NCI-H748 treated with DMSO at 0.1 percent for 48 hours (cell line): Measurements from ENCODE around the gene FBXO10.
"Not testable (repeated sequence)": the region's sequence is repeated elsewhere in the genome, so short reads cannot be mapped to it uniquely, and the experiment has no call there.

Experiments
- DNase-seq: peaks from one replicate; lab custom pipeline; 2025; lab: John Stamatoyannopoulos, UW

FBXO10 gene

DNA sequence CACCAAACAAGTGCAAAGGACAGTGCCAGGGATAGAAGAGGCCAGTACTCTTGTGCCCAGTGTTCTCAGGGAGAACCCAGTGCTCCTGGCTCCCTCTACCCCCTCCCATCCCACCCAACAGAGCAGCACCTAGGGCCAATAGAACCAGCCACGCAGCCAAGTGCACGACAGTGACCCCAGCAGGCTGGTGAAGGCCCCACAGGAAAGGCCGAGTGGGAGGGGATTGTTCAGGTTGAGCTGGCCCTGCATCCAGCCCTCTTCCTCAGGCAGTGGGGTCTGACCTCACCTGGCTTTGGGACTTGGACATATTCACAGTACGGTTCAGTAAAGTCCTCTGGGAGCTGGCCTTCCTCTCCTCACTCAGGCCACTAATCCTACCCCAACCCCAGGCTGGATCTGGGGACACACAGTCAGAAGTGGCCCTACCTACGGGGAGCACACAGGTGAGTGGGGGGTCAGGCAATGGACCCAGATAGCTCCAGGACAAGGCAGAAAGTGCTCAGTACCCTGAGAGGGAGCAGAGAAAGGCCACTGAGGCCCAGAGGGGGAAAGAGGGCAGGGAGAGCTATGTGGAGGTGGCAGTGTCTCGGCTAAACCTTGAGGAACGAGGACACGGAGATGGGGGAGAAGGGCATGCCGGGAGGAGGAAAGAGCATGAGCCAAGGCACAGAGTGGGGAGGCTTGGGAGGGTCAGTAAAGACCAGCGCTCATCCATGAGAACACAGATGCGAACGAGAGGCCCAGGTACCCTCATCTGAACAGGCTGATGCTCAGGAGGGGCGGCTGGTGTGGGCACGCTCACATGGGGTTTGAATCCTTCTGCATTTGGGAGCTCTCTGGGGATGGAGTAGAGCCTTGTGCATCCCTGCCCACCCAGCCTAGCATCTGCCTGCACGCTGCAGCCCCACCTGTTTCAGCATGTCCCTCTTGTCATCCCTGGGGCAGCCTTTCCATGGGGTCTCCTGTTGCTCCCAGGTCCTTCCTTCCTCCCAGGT, 64.9 kb downstream of the FBXO10 start:
- DNase-seq: no peak

DNA sequence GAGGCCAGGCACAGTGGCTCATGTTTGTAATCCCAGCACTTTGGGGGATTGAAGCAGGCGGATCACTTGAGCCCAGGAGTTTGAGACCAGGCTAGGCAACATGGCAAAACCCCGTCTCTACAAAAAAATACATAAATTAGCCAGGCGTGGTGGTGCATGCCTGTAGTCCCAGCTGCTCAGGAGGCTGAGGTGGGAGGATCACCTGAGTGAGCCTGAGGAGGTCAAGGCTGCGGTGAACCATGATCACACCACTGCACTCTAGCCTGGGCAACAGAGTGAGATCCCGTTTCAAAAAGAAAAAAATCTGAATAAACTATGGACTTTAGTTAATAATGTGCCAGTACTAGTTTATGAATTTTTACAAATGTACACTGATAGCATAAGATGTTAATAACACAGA, 66.1 kb downstream of the FBXO10 start:
- DNase-seq: not testable (repeated sequence)

DNA sequence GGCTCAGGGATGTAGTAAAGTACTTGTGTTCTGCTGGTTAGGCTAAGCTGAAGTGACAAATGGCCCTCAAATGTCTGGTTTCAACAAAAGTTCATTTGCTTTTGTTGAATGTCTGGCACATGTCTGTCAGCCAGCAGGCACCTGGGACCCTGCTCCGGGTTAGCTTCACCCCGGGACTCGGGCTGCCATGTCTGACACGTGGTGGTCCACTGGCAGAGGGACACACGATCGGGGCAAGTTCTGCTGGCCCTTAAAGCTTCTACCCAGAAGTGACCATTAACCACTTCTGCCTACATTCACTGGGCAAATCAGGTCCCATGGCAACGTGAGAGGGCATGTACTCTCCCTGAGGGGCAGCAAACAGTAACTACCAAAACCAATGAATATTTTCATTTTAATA, 66.6 kb downstream of the FBXO10 start:
- DNase-seq: no peak

DNA sequence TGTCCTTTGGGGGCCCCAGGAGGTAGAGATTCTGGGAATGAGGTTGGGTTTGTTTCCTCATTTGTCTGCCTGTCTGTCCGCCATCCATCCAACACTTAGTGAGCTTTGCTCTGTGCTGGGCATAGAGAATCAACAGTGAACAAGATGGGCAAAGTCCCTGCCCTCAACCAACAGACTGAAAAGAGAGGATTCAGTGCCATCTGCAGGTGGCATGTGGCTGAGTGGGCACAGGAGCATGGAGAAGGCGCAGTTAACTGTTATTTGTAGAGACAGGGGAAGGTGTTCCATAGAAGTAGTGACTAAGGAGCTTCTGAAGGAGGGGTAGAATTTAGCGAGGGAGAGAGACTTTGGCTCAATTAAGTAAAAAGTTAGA, 67.4 kb downstream of the FBXO10 start:
- no peak for DNase-seq

DNA sequence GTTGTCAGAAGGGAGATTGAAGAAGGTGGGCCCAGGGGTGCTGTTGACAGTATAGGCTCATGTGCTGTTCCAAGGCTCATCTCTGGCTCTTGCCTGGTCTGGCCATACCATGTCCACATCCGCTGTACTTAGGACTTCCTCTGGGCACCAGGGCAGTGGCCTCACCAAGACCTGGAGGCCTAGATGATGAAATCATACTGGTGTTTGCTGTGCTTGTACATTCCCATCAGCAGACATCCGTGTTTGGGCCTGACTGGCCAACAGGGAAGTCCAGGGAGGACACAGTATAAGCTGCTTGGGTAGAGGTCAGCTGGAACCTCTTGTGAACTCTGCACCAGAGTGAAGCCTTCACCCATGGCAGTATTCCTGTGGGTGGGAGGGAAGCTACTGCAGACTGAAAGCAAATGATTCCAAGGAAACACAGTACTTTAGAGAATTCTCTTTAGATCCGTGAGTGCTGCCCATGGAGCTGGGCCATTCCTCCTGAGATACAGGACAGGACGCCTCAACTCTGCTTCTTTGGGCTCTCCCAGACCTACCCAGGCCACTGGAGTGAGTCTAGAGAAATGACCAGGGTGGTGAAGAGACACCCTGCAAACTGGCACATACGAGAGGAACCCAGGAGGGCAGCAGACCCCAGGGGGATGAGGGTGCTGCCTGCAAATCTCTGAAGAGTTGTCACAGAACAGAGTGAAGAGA, 67.9 kb downstream of the FBXO10 start:
- DNase-seq: no peak

DNA sequence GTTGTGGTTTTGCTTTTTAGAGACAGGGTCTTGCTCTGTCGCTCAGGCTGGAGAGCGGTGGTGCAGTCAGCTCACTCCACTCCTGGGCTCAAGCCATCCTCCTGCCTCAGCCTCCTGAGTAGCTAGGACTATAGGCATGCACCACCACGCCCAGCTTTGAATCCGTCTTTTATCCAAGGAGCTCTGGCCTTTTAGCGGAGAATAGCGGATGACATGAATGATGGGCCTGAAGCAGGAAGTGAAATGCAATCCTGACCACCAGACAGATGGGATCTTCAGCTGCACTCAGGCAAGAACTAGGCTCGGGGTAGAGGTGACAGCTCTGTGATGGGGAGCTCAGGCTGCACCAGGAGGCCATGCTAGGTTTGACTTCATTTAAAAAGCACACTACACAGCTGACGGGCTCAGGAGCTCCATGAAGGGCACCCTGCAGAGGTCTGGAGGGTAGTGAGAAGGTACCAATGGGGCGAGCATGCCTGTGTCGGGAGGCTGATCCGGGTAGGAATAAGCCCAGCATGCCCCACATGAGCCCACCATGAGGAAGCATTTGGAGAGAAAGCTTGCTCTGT, 68.5 kb downstream of the FBXO10 start:
- DNase-seq: no peak

- no peak for DNase-seq
These were observed 71.6 kb downstream of the FBXO10 start for GRCh38 chr9:37504605-37505004.

DNA sequence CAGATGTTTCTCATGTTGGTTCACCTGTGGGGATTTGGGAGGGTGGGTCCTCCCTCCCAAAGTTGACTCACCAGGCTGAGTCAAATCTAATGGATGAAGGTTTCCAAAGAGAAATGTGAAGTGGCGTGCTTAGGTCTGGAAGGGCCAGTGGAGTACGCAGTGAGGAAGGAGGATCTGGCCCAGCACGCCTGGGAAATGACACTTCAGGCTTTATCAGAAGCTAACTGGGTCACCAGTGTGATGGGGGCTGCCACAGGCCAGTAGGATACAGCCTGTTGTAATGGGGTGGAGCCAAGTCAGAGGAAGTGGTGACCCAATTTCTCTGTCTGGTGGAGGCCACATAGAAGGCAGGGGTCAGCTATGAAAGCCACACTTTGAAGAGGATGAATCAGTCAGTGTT, 72.4 kb downstream of the FBXO10 start:
- no peak for DNase-seq

DNA sequence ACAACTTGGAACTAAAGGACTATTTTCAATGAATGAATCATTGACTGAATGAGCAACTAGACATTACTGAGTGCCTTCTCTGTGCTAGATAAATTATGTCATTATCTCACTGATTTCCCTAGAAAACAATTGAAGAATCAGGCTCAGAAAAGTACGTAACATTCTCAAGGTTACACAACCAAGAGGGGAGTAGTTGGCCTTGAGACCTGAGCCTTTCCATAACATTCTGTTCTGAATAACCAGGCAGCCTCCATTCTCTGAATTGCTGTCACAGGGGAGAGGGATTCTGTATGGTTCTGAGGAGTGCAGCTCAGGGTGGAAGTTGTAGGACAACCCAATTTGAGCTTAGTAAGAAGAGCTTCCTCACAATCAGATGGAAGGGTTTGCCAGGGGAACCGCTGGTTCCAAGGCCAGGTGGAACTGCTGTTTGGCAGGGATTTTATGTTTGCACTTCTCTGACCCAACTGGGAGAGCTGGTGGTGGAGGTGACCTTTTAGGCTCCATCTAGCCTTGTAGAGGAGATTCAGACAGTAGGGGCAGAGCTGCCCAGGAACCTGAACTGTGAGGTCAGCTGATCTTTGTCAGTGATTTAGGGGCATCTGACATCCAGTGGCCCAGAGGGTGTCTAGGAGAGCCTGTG, 74.1 kb downstream of the FBXO10 start:
- DNase-seq: no peak

- no peak for DNase-seq
These were observed 76.9 kb downstream of the FBXO10 start for GRCh38 chr9:37499297-37499696.

GRCh38 chr9:37498457-37498856, 77.7 kb downstream of the FBXO10 start:
- no peak for DNase-seq

DNA sequence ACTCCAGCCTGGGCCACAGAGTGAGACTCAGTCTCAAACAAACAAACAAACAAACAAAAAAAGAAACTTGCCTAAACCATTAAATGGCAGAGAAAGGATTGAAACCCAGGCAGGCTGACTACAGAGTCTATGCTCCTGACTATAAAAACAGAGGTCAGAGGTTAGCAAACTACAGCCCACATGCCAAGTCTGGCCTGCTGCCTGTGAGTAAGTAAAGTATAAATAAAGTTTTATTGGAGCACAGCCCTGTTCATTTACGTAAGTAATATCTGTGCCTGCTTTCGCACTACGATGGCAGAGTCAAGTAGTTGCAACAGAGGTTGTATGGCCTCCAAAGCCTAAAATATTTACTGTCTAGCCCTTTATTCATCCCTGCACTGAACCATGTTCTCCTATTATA, 78.9 kb downstream of the FBXO10 start:
- no peak for DNase-seq

GRCh38 chr9:37496020-37496419, 80.2 kb downstream of the FBXO10 start:
- DNase-seq: no peak

DNA sequence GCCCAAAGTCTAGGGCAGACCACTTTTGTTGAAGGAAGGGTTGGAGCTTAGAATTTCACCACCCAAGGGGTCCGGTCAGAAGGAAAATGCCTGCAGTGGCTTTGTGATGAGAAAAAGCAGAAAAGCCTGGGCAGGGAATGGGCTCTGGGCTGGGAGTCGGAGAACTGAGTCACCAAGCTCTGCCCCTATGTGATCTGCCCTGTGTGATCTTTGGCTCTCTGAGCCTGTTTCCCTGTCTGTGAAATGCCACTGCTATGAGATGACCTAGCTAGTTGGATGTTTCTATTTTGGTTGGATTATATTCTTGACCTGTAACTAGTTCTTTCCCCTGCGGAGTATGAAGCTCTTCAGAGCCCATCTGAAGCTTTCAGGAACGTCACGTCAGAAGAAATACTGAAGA, 80.6 kb downstream of the FBXO10 start:
- no peak for DNase-seq

DNA sequence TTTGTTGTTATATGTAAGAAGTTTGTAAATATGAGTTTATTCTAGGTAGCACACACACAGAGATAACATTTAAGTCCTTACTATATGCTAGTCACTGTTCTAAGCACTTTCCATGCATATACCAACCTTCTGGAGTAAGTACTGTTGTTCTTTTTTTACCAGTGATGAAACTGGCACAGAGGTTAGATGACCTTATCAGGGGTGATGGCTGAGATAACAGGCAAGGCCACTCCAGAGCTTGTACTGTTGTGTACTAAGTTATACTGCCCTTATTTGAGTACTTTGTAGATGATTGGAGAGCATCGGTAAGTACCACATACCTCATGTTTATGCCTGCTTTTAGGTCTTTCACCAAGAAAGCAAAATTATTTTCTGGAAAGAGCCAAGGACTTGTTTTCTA, 84.2 kb downstream of the FBXO10 start:
- DNase-seq: no peak

DNA sequence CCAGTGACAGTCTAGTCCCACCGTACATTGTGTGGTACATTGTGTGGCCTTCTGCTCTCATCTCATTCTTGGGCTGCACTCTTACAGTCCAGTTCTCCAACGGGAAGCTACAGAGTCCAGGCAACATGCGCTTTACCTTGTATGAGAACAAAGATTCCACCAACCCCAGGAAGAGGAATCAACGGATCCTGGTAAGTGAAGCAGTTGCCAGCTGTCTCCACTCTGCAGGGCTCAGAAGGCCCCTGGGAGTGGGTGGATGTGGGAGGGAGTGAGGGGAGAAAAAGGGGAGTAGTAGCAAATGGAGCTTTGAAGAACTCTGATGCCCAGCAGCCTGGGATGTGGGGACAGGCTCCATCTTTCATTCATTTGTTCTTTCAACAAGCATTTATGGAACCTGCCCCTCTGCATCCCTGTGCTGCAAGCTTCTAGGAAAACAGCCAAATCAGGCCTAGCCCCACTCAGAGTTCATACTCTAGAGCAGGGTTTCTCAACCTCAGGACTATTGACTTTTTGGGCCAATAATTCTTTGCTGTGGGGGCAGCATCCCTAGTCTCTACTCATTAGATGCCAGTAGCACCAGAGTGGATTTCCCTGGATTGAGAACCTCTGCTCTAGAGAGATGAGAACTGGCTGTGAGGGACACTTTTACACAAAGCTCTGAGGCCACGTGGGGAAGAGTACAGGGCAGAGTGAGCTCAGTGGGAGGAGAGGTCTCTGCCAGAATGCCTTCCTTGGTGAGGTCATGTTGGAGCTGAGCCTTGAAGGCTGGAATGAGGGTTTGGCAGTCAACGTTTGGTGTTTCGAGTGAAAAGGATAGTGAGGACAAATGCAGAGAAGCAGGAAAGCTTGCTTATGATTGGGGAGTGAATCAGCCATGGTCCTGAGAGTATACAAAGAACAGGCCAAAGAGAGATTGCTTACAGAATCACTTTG, 89.3 kb downstream of the FBXO10 start:
- no peak for DNase-seq

DNA sequence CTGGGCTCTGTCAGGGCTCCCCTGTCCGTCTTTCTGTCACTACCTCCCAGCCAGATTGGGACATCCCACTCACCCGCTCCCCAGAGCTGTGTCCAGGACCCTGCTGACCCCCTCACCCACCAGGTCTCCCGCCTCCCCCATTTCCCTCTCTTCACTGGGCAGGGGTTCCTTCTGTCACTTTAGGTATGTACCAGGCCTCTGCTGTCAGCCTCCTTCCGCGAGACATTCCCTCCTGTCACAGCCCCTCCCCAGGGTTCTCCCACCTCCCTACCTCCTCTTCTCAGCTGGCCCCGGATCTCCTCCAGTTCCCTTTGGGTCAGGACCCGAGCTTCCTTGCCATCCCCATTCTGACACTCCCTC, 89.9 kb downstream of the FBXO10 start:
- DNase-seq: no peak

- DNase-seq: peak; percentile 93
These were observed 90.6 kb downstream of the FBXO10 start, which contains the start of gene POLR1E for GRCh38 chr9:37485389-37486255. POLR1E (plus strand) TSS chr9:37485948; CDS start chr9:37486048, 100 bp downstream.

GRCh38 chr9:37480759-37481158, 95.4 kb downstream of the FBXO10 start:
- DNase-seq: no peak

GRCh38 chr9:37477987-37478619, 98.1 kb downstream of the FBXO10 start:
- not testable (repeated sequence) for DNase-seq
